ENCODE results near the gene PARD3.
A peak's percentile ranks its signal among the peaks of the same experiment; 100 is the strongest.

Gene PARD3

DNA sequence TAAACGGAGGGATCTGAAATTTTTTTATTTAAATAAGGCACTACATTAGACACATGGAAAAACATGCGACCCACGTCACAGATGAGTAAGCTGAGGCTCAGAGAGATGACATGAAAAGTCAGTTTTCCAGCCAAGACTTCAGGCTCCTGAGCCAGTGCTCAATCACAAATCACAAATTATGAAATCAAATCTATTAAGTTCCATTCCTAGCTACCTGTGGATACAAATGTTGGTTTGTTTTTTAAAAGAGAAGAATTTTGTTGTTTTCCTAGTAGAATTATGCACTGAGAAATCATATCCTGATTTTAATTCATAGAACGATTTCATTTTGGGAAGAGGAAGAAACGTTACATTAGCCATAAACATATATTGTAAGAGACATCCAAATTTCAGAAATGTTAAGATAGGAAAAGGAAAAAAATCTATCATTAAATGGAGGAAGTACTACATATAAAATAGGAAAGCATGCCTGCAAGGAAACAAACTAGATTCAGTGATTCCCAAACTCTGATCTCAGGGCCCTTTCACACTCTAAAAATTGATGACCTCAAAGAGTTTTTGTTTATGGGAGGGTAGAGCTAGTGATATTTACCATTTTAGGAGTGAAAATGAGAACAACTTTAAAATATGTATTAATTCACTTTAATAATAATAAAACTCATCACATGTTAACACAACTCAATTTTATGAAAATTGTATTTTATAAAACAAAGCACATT lies 340.4 kb downstream of the PARD3 start:
- no peak for DNase-seq (ENCODE audit: low read depth in 2 of 2)
- TF ChIP-seq, protein P1, sequence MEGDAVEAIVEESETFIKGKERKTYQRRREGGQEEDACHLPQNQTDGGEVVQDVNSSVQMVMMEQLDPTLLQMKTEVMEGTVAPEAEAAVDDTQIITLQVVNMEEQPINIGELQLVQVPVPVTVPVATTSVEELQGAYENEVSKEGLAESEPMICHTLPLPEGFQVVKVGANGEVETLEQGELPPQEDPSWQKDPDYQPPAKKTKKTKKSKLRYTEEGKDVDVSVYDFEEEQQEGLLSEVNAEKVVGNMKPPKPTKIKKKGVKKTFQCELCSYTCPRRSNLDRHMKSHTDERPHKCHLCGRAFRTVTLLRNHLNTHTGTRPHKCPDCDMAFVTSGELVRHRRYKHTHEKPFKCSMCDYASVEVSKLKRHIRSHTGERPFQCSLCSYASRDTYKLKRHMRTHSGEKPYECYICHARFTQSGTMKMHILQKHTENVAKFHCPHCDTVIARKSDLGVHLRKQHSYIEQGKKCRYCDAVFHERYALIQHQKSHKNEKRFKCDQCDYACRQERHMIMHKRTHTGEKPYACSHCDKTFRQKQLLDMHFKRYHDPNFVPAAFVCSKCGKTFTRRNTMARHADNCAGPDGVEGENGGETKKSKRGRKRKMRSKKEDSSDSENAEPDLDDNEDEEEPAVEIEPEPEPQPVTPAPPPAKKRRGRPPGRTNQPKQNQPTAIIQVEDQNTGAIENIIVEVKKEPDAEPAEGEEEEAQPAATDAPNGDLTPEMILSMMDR (IDR thresholded peaks at IDR 0.05; ENCODE audit: low read depth, low read length), result no peak
- no peak overlapping the region for H3K4me3 ChIP-seq (replicated peaks in 1 of 2; ENCODE audit: low read depth in 2 of 2, low read length in 2 of 2)

DNA sequence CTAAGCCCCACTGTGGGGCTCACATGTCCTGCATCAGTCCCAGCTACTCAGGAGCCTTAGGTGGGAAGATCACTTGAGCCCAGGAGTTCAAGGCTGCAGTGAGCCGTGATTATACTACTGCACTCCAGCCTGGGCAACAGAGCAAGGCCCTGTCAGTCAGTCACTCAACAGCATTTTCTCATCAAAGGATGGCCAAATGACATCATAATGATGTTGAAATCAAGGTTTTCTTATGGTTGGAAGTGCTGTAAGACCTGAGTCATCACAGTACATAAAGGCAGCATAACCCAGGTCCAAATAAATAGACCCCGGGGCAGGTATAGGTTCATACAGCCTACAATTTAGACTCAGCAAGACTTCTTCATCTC lies 341.1 kb downstream of the PARD3 start:
- TF ChIP-seq, protein P1 (IDR thresholded peaks at IDR 0.05; ENCODE audit: low read depth, low read length), result no peak
- H3K4me3 ChIP-seq (replicated peaks in 1 of 2; ENCODE audit: low read depth in 2 of 2, low read length in 2 of 2), result no peak overlapping the region
- DNase-seq (ENCODE audit: low read depth in 2 of 2), result peak; percentile 51 to 73

DNA sequence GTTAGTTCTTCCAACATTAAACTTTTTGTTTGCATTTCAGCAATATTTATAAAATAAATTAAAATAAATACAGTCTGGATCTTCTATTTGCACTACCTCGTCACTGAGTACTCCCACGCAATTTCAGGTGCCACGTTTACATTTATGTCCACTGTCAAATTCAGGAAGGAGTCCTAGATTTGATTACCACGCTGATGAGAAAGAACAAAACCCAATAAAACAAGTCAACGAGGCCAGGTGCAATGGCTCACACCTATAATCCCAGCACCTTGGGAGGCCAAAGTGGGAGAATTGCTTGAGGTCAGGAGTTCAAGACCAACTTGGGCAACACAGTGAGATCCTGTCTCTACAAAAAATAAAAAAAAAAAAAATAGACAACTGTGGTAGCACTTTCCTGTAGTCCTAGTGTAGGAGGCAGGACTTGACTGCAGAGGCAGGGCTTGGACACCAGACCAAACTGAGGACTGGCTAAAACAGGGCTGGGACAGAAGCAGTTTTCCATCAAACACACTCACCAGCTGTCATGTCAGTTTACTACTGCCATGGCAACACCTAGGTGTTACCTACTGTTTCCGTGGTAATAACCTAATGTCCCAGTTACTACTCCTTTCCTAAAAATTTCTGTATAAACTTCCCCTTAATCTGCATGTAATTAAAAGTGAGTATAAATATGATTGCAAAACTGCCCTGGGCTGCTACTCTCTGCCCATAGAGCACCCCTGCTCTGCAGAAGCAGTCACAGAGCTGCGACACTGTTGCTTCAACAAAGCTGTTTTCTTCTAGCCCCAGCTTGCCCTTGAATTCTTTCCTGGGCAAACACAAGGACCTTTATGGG lies 341.7 kb downstream of the PARD3 start:
- TF ChIP-seq, protein P1 (IDR thresholded peaks at IDR 0.05; ENCODE audit: low read depth, low read length), result no peak
- DNase-seq (ENCODE audit: low read depth in 2 of 2), result peak in 1 of 2 donors; percentile 14
- no peak overlapping the region for H3K4me3 ChIP-seq (replicated peaks in 1 of 2; ENCODE audit: low read depth in 2 of 2, low read length in 2 of 2)

DNA sequence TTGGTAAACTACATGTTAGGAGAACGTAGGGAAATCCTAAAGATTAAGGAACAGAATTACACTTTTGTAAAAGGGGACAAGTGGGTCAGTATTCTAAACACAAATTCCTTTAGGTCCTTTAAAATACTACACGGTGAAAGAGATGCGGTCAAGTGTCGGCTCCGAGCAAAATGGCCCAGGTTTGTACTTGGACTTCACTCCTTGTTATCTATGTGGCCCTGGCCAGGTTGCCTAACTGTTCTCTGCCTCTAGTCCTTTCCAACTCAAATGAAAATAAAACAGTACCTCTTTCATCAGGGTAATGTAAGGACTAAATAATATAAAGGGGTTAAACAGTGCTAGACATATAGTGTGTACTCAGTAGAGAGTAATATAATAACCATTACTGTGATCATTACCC lies 344.8 kb downstream of the PARD3 start:
- no peak for DNase-seq (ENCODE audit: low read depth in 2 of 2)
- no peak overlapping the region for H3K4me3 ChIP-seq (replicated peaks in 1 of 2; ENCODE audit: low read depth in 2 of 2, low read length in 2 of 2)
- TF ChIP-seq, protein P1 (IDR thresholded peaks at IDR 0.05; ENCODE audit: low read depth, low read length), result no peak

DNA sequence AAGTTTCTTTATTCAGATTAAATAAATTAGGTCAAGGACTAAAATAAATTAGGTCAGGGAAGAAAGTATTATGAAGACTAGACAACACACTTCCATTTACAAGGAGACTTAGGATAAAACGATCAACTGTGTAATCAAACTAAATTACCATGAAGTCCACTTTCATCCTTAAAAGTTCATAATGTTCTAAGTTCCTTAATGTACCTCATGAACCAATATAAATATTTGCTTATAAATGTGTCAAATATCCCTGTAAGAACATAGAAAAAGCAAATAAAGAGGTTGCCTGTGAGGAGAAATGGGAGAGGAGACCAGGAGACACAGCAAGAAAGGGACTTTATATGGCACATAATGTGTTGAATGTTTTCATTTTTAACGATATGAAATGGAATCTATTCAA lies 345.6 kb downstream of the PARD3 start:
- no peak overlapping the region for H3K4me3 ChIP-seq (replicated peaks in 1 of 2; ENCODE audit: low read depth in 2 of 2, low read length in 2 of 2)
- DNase-seq (ENCODE audit: low read depth in 2 of 2), result no peak
- TF ChIP-seq, protein P1 (IDR thresholded peaks at IDR 0.05; ENCODE audit: low read depth, low read length), result no peak

DNA sequence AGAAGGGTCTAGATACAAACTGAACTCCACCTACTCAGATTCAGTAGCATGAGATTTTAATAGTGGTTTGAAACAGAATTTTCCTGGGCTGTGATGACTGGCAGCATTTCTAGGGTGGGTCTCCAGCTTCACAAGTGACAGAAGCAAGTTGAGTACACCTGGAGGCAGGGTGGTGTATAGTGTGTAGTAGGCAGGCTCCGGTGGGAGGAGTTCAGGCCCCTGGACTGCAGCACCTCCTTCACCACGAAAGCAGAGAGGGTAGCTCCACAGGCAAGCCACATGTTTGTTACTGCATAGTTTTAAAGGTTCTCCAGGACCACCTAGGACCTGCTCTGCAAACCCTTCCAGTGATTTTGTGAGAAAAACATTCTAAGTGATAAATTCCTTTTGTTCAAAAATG lies 347.2 kb downstream of the PARD3 start:
- no peak for DNase-seq (ENCODE audit: low read depth in 2 of 2)
- TF ChIP-seq, protein P1 (IDR thresholded peaks at IDR 0.05; ENCODE audit: low read depth, low read length), result no peak
- no peak overlapping the region for H3K4me3 ChIP-seq (replicated peaks in 1 of 2; ENCODE audit: low read depth in 2 of 2, low read length in 2 of 2)
